GM19238 (cell line): ENCODE data around the gene SLC1A4.
"Not testable (repeated sequence)": the region's sequence is repeated elsewhere in the genome, so short reads cannot be mapped to it uniquely, and the experiment has no call there.

ENCODE experiments used
- DNase-seq: peaks from one replicate; pipeline ENCODE4 v3.0.0; 2011; ENCODE audit warnings: low spot score; ENCODE audit not compliant: insufficient read length

SLC1A4 gene

GRCh38 chr2:64992218-64992617, 3.0 kb downstream of the SLC1A4 start:
- DNase-seq = no peak

GRCh38 chr2:64992990-64993389, 3.8 kb downstream of the SLC1A4 start:
- no peak for DNase-seq

DNA sequence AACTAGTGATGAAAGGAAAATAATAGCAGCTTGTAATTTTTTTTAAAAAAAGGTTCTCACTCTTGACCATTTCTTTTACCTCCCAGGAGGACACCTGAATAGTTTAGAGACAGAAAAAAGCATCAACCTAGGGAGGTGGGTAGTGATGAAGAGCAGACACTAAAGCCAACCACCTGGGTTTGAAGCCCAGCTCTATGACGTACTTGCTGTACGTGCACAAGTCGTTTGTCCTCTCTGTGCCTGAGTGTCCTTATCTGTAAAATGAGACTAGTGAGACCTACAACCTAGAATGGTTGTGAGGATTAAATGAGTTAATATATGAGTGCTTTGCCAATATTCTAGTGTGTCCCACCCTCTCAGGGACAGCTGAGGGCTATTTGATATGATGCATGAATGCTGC, 5.8 kb downstream of the SLC1A4 start:
- DNase-seq = no peak

GRCh38 chr2:64996871-64997307, 7.7 kb downstream of the SLC1A4 start:
- DNase-seq = no peak

DNA sequence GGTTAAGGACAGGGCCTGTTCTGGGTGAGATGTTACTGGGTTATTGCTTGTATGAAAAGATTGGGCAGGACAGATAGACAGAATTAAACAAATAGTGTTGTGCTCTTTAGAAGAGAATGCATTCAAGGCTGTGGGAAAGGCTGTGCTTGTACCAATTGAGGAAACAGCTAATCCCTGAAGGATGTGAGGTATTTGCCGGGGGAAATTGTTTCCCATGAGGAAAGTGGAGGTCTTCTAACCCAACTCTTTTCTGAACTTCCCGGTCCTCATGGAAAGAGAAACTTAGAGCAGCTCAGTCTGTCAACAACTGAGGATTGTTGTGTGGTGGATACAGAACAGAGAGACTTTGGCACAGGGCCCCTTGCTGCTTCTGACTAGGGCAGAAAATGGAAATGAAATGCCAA, 9.5 kb downstream of the SLC1A4 start:
- no peak for DNase-seq

- no peak for DNase-seq
Measured at GRCh38 chr2:64999754-65000153, 10.6 kb downstream of the SLC1A4 start.

GRCh38 chr2:65000644-65001043, 11.4 kb downstream of the SLC1A4 start:
- DNase-seq = no peak

- no peak for DNase-seq
Measured at GRCh38 chr2:65003037-65003436, 13.8 kb downstream of the SLC1A4 start.

- DNase-seq = not testable (repeated sequence)
Measured at GRCh38 chr2:65004232-65004631, 15.0 kb downstream of the SLC1A4 start.

GRCh38 chr2:65013776-65014175, 24.6 kb downstream of the SLC1A4 start:
- DNase-seq = no peak

DNA sequence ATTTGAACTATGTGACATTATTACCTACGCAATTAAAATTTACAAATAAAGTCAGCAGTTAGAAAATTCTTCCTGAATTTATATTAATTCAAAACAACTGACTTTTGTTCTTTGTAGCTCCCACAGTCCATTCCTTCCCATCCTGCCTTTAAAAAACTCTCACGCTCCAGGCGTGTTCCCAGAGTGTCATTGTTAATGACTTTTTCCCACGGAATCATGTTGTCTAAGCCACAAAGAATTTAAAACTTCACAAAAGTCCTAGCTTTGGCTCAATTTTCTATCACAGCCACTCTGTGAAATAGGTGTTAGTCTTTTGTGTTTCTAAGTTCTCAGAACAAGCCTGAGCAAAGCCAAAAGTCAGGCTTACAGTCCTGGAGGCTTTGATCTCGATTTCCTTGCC, 26.5 kb downstream of the SLC1A4 start:
- DNase-seq = no peak

GRCh38 chr2:65016789-65017188, 27.6 kb downstream of the SLC1A4 start:
- peak; percentile 39 for DNase-seq

GRCh38 chr2:65017335-65017734, 28.1 kb downstream of the SLC1A4 start:
- DNase-seq = no peak

DNA sequence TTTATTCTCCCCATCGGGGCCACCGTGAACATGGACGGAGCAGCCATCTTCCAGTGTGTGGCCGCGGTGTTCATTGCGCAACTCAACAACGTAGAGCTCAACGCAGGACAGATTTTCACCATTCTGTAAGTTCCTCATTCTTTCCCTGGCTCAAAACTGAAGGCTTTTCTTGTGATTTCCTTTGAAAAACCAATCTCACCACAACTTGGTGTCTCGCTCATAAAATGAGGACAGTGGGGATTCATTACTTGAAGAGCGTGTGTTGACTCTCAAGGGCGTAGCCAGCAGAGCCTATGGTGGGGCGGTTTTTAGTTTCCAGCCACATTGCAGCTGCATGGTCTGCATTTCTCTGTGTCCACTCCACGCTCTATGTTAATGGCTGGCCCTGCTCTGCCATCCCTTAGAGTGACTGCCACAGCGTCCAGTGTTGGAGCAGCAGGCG, 29.0 kb downstream of the SLC1A4 start:
- DNase-seq = no peak

GRCh38 chr2:65019010-65019409, 29.8 kb downstream of the SLC1A4 start:
- no peak for DNase-seq

GRCh38 chr2:65019675-65020195, 30.5 kb downstream of the SLC1A4 start:
- no peak for DNase-seq

GRCh38 chr2:65020251-65020650, 31.1 kb downstream of the SLC1A4 start:
- DNase-seq = not testable (repeated sequence)

DNA sequence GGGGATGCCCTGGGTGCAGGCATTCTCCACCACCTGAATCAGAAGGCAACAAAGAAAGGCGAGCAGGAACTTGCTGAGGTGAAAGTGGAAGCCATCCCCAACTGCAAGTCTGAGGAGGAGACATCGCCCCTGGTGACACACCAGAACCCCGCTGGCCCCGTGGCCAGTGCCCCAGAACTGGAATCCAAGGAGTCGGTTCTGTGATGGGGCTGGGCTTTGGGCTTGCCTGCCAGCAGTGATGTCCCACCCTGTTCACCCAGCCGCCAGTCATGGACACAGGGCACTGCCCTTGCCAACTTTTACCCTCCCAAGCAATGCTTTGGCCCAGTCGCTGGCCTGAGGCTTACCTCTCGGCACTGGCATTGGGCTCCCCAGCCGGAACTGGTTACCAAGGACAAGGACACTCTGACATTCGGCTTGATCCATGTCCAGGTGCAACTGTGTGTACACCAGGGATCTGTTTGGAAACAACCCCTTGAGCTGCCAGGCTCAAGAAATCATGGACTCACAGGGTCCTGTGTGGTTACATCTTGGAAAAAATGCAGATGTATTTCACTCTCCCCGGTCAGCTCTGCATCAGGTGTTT, 31.8 kb downstream of the SLC1A4 start:
- no peak for DNase-seq

DNA sequence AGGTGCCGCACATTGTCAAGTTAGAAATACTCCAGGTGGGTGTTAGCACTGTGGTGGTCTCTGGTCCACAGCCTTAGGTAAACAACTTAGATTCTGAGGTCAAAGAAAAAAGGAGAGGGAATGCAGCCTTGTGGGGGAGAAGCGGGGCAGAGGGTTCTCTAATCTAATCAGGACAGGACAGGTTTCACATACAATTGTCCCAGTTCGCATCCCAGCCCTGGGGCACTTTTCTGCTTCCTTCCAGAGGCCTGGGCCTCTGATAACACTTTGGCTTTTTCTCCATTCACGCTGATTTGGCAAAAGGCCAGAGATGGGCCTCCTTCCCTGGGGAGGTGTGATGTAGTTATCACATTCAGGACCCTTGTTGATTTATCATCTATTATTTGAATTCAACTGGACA, 32.5 kb downstream of the SLC1A4 start:
- no peak for DNase-seq

GRCh38 chr2:65022189-65022588, 33.0 kb downstream of the SLC1A4 start:
- DNase-seq = no peak

DNA sequence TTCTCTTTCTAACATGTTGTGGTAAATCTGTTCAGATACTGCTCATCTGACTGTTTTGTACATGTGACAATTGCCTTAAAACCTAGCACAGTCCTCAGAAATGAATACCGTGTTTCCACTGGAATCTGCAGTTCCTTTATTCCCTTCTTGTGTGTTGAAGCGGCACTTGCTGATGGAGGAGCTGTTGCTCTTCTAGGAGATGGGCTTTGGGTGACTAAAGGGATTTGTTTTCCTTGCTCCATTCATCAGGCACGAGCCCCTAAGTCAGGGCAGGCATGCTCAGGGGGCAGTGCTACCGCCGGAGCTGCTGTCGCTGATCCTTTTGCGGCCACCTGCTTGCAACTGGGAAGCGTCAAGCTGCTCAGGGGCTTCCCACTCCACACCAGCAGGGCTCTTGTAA, 34.5 kb downstream of the SLC1A4 start:
- no peak for DNase-seq

GRCh38 chr2:65024149-65024829, 35.1 kb downstream of the SLC1A4 start:
- no peak for DNase-seq
